Fibroblast of mammary gland (primary cell): ENCODE measurements around the gene DNAH11.
"Not testable (repeated sequence)": the region's sequence is repeated elsewhere in the genome, so short reads cannot be mapped to it uniquely, and the experiment has no call there.

ENCODE experiments used
- DNase-seq: peaks from one replicate; pipeline ENCODE4 v3.0.0-alpha.2; 2010; ENCODE audit warnings: low read depth
- H3K4me3 ChIP-seq: 2 replicates; pipeline ENCODE4 v1.5.1; 2011; ENCODE audit warnings: low read depth, mild to moderate bottlenecking, low read length, moderate library complexity; ENCODE audit not compliant: control insufficient read depth
- TF ChIP-seq, protein P1 (sequence below): conservative IDR thresholded peaks from 2 replicates; pipeline ENCODE4 v1.5.1; 2011; ENCODE audit warnings: low read depth, low read length, inconsistent platforms; ENCODE audit not compliant: control insufficient read depth, insufficient read depth

DNAH11 gene

DNA sequence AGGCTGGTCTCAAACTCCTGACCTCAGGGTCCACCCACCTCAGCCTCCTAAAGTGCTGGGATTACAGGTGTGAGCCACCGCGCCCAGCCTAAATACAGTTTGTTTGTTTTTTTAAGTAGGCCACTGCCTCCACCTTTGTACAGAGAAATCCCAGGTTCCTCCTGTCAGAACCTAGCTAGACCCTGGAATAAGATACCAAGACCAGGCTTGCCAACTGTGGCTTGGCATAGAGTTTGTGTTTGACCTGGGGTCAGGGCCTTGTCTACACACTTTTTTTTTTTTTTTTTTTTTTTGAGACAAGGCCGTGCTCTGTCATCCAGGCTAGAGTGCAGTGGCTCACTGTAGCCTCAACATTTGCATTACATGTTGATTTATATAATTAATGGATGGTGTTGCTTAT is 34.3 kb upstream of the DNAH11 start:
- no peak for DNase-seq
- TF ChIP-seq, protein P1, sequence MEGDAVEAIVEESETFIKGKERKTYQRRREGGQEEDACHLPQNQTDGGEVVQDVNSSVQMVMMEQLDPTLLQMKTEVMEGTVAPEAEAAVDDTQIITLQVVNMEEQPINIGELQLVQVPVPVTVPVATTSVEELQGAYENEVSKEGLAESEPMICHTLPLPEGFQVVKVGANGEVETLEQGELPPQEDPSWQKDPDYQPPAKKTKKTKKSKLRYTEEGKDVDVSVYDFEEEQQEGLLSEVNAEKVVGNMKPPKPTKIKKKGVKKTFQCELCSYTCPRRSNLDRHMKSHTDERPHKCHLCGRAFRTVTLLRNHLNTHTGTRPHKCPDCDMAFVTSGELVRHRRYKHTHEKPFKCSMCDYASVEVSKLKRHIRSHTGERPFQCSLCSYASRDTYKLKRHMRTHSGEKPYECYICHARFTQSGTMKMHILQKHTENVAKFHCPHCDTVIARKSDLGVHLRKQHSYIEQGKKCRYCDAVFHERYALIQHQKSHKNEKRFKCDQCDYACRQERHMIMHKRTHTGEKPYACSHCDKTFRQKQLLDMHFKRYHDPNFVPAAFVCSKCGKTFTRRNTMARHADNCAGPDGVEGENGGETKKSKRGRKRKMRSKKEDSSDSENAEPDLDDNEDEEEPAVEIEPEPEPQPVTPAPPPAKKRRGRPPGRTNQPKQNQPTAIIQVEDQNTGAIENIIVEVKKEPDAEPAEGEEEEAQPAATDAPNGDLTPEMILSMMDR = no peak
- H3K4me3 ChIP-seq = no peak overlapping the region

DNA sequence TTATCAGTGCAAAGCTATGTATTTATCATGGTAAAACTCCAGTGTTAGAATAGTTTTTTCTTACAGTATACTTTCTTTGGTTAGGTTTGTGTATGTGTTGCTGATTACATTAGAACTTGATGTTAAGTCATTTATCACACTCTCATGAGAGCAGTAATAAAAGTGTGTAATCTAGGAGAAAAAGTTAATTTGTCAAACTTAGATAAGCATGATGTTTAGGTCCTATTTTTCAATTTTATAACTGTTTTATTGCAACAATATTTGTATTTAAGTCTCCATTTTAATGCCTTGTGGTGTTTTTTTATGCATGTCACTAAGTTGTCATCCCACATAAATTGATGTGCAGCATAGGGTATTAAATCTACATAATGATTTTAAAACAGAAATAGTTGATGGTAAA is 28.8 kb upstream of the DNAH11 start:
- no peak for DNase-seq
- no peak overlapping the region for H3K4me3 ChIP-seq
- TF ChIP-seq, protein P1 = no peak

DNA sequence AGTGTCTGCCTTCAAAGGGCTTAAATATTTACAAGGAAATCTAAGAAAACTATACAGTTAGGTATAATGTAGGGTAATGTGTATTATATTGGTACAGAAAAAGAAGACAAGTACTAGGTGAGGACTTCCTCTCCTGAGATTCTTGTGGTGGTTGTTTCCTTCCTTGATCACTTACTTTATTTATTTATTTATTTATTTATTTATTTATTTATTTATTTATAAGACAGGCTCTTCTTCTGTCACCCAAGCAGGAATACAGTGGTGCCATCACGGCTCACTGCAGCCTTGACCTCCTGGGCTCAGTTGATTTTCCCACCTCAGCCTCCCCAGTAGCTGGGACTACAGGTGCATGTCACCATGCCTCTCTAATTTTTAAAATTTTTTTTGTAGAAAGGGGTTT is 18.2 kb upstream of the DNAH11 start:
- no peak overlapping the region for H3K4me3 ChIP-seq
- DNase-seq = no peak
- TF ChIP-seq, protein P1 = no peak

DNA sequence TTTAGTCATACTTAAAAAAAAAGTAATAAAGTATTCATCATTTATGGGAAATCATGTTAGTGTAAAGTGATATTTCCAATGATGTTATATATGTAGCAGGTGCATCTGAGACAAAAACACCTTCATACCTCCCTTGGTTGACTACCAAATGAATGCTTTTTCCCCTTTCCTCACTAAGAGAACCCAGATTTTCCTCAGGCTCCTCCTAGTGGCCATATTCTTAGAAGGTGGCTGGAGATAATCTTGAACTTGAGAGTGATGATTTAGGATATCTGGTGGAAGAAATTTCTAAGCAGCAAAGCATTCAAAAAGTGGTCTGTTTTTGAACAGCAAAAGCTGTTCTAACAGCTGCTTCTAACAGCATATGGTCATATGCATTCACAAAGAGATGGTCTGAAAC is 16.8 kb upstream of the DNAH11 start:
- H3K4me3 ChIP-seq = no peak overlapping the region
- TF ChIP-seq, protein P1 = peak; percentile 41
- peak; percentile 10 for DNase-seq

DNA sequence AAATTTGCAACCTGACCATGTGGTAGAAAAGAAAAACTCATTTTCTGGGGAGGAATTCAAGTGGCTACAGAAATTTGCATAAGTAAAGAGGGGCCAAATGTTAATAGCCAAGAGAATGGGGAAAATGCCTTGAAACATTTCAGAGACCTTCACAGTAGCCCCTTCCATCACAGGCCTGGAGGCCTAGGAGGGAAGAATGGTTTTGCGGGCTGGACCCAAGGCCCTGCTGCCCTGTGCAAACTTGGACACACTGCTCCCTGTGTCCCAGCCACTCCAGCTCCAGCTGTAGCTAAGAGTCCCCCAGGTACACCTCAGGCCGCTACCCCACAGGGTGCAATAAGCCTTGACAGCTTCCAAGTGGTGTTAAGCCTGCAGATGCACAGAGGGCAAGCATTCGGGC is 16.4 kb upstream of the DNAH11 start:
- H3K4me3 ChIP-seq = no peak overlapping the region
- TF ChIP-seq, protein P1 = no peak
- no peak for DNase-seq

DNA sequence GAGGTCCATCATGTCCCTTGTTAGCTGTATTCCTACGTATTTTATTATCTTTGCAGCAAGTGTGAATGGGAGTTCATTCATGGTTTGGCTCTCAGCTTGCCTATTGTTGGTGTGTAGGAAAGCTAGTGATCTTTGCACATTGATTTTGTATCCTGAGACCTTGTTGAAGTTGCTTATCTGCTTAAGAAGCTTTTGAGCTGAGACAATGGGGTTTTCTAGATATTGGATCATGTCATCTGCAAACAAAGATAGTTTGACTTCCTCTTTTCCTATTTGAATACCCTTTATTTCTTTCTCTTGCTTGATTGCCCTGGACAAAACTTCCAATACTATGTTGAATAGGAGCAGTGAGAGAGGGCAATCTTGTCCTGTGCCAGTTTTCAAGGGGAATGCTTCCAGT is 10.4 kb upstream of the DNAH11 start:
- not testable (repeated sequence) for H3K4me3 ChIP-seq, DNase-seq

DNA sequence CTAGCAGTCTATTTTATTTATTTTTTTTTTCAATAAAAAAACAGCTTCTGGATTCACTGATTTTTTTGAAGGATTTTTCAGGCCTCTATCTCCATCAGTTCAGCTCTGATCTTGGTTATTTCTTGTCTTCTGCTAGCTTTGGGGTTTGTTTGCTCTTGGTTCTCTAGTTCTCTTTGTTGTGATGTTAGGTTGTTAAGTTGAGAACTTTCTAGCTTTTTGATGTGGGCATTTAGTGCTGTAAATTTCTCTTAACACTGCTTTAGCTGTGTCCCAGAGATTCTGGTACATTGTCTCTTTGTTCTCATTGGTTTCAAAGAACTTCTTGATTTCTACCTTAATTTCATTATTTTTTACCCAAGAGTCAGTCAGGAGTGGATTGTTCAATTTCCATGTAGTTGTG is 9.2 kb upstream of the DNAH11 start:
- not testable (repeated sequence) for DNase-seq, H3K4me3 ChIP-seq

DNA sequence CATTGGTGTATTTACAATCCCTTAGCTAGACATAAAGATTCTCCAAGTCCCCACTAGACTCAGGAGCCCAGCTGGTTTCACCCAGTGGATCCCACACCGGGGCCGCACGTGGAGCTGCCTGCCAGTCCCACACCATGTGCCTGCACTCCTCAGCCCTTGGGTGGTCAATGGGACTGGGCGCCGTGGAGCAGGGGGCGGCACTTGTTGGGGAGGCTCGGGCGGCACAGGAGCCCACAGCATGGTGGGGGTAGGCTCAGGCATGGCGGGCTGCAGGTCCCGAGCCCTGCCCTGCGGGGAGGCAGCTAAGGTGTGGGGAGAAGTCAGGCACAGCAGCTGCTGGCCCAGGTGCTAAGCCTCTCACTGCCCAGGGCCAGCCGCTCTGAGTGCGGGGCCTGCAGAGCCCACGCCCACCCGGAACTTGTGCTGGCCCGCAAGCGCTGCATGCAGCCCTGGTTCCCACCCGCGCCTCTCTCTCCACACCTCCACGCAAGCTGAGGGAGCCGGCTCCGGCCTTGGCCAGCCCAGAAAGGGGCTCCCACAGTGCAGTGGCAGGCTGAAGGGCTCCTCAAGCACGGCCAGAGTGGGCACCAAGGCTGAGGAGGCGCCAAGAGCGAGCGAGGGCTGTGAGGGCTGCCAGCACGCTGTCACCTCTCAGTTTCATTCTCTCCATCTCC is 6.3 kb upstream of the DNAH11 start:
- DNase-seq, H3K4me3 ChIP-seq: not testable (repeated sequence)
